ENCODE measurements around the gene GPR151.

Gene GPR151

GRCh38 chr5:146539973-146540372 lies 24.0 kb upstream of the GPR151 start:
- no peak overlapping the region for H3K27ac ChIP-seq (ENCODE audit: low read depth, low read length)
- no peak overlapping the region for H3K4me3 ChIP-seq (ENCODE audit: low read length)
- TF ChIP-seq EZH2phosphoT487 (IDR thresholded peaks at IDR 0.05; ENCODE audit: borderline replicate concordance, low read length) (no peak), CTCF (IDR thresholded peaks at IDR 0.05; ENCODE audit: low read depth, low read length, poor library complexity, severe bottlenecking) (no peak)
- no peaks in the 10 kb centered on the region for H3K4me1 ChIP-seq (ENCODE audit: control insufficient read depth, low read length)
- H3K9me3 ChIP-seq (ENCODE audit: control insufficient read depth, insufficient read depth, low read length) = no peaks in the 10 kb centered on the region
- H3F3A ChIP-seq (ENCODE audit: control insufficient read depth, insufficient read depth) = no peaks in the 10 kb centered on the region
- no peaks in the 10 kb centered on the region for H3K9me2 ChIP-seq (replicated peaks; ENCODE audit: control insufficient read depth, low read length)
- H4K20me1 ChIP-seq (ENCODE audit: control insufficient read depth, insufficient read depth, low read depth, low read length) = no peaks in the 10 kb centered on the region
- H3K4me2 ChIP-seq (ENCODE audit: low read length) = no peak overlapping the region
- peaks cover 2% of the 10 kb centered on the region; the same call in 1 of the 2 replicates for H3K27me3 ChIP-seq (ENCODE audit: control insufficient read depth, low read length)
- H3K36me3 ChIP-seq (ENCODE audit: control insufficient read depth, low read length) = no peaks in the 10 kb centered on the region
- no peaks in the 10 kb centered on the region for H3K79me2 ChIP-seq (ENCODE audit: control insufficient read depth, low read length)

GRCh38 chr5:146538432-146538831 lies 22.4 kb upstream of the GPR151 start:
- Histone ChIP-seq H3F3A (ENCODE audit: control insufficient read depth, insufficient read depth) (no peaks in the 10 kb centered on the region), H3K4me1 (ENCODE audit: control insufficient read depth, low read length) (no peaks in the 10 kb centered on the region), H3K36me3 (ENCODE audit: control insufficient read depth, low read length) (no peaks in the 10 kb centered on the region), H3K9me3 (ENCODE audit: control insufficient read depth, insufficient read depth, low read length) (no peaks in the 10 kb centered on the region), H3K27ac (ENCODE audit: low read depth, low read length) (no peak overlapping the region), H4K20me1 (ENCODE audit: control insufficient read depth, insufficient read depth, low read depth, low read length) (no peaks in the 10 kb centered on the region), H3K4me2 (ENCODE audit: low read length) (no peak overlapping the region), H3K79me2 (ENCODE audit: control insufficient read depth, low read length) (no peaks in the 10 kb centered on the region), H3K27me3 (ENCODE audit: control insufficient read depth, low read length) (peaks cover 2% of the 10 kb centered on the region; the same call in 1 of the 2 replicates), H3K4me3 (ENCODE audit: low read length) (no peak overlapping the region), H3K9me2 (replicated peaks; ENCODE audit: control insufficient read depth, low read length) (no peaks in the 10 kb centered on the region)
- TF ChIP-seq CTCF (IDR thresholded peaks at IDR 0.05; ENCODE audit: low read depth, low read length, poor library complexity, severe bottlenecking) (no peak), EZH2phosphoT487 (IDR thresholded peaks at IDR 0.05; ENCODE audit: borderline replicate concordance, low read length) (no peak)

GRCh38 chr5:146533882-146534281 lies 17.9 kb upstream of the GPR151 start:
- no peaks in the 10 kb centered on the region for H3K79me2 ChIP-seq (ENCODE audit: control insufficient read depth, low read length)
- TF ChIP-seq EZH2phosphoT487 (IDR thresholded peaks at IDR 0.05; ENCODE audit: borderline replicate concordance, low read length) (no peak), CTCF (IDR thresholded peaks at IDR 0.05; ENCODE audit: low read depth, low read length, poor library complexity, severe bottlenecking) (no peak)
- H3K27me3 ChIP-seq (ENCODE audit: control insufficient read depth, low read length) = no peaks in the 10 kb centered on the region; the same call in 1 of the 2 replicates
- no peaks in the 10 kb centered on the region for H3K36me3 ChIP-seq (ENCODE audit: control insufficient read depth, low read length)
- no peak overlapping the region for H3K4me3 ChIP-seq (ENCODE audit: low read length)
- no peaks in the 10 kb centered on the region for H4K20me1 ChIP-seq (ENCODE audit: control insufficient read depth, insufficient read depth, low read depth, low read length)
- no peak overlapping the region for H3K27ac ChIP-seq (ENCODE audit: low read depth, low read length)
- H3K4me1 ChIP-seq (ENCODE audit: control insufficient read depth, low read length) = no peaks in the 10 kb centered on the region
- no peak overlapping the region for H3K4me2 ChIP-seq (ENCODE audit: low read length)
- no peaks in the 10 kb centered on the region for H3F3A ChIP-seq (ENCODE audit: control insufficient read depth, insufficient read depth)
- H3K9me3 ChIP-seq (ENCODE audit: control insufficient read depth, insufficient read depth, low read length) = no peaks in the 10 kb centered on the region
- no peaks in the 10 kb centered on the region for H3K9me2 ChIP-seq (replicated peaks; ENCODE audit: control insufficient read depth, low read length)

Measured in DOHH2 (cell line).